ENCODE results near the gene LRRTM3. TPM values are rescaled to one million over a fixed set of nuclear protein-coding genes. Genes with fewer than 3 reads are reported as not detected.

Gene LRRTM3
- total RNA-seq, 6 experiments from 2014 or later = not detected

- intact Hi-C loops (cut with DNase I) = no loop called here
- DNase-seq (no peak), ATAC-seq (no peak)
- Histone ChIP-seq H3K4me1 (no peaks in the 10 kb centered on the region), H3K36me3 (no peaks in the 10 kb centered on the region), H3K4me3 (no peak overlapping the region), H3K27ac (no peak overlapping the region), H3K27me3 (no peaks in the 10 kb centered on the region), H3K9me3 (no peaks in the 10 kb centered on the region)
- no peak for TF ChIP-seq POLR2A (IDR thresholded peaks at IDR 0.05)
- TF ChIP-seq, protein P1, sequence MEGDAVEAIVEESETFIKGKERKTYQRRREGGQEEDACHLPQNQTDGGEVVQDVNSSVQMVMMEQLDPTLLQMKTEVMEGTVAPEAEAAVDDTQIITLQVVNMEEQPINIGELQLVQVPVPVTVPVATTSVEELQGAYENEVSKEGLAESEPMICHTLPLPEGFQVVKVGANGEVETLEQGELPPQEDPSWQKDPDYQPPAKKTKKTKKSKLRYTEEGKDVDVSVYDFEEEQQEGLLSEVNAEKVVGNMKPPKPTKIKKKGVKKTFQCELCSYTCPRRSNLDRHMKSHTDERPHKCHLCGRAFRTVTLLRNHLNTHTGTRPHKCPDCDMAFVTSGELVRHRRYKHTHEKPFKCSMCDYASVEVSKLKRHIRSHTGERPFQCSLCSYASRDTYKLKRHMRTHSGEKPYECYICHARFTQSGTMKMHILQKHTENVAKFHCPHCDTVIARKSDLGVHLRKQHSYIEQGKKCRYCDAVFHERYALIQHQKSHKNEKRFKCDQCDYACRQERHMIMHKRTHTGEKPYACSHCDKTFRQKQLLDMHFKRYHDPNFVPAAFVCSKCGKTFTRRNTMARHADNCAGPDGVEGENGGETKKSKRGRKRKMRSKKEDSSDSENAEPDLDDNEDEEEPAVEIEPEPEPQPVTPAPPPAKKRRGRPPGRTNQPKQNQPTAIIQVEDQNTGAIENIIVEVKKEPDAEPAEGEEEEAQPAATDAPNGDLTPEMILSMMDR (IDR thresholded peaks at IDR 0.05) = no peak
- 83% methylated on average over 2 of the region's 5 CpGs for WGBS (ENCODE audit: insufficient coverage, low coverage, low lambda C conversion rate, missing lambda C conversion rate)
Observed at GRCh38 chr10:66910671-66911070, 15.2 kb upstream of the LRRTM3 start.

DNA sequence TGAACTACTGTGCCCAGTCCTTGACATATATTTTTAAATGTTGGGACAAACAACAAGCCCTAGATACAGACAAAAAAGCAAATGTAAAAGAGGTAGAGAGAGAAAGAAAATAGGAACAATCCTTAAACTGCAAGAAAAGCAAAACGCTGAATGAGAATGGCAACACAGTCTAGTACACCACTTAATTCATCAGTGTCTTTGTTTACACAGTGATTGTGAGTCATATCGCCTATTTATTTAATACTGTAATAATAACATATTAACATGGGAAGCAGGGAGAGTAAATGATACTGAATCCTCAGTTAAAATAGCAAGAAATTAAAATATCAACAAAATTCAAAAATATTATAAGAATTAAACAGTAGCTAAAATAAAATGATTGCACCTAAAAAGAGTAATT lies 9.8 kb upstream of the LRRTM3 start:
- ATAC-seq (no peak), DNase-seq (no peak)
- H3K36me3 ChIP-seq = no peaks in the 10 kb centered on the region
- WGBS (ENCODE audit: insufficient coverage, low coverage, low lambda C conversion rate, missing lambda C conversion rate) = 79% methylated on average over 2 of the region's 2 CpGs
- no peak for TF ChIP-seq POLR2A (IDR thresholded peaks at IDR 0.05)
- TF ChIP-seq, protein P1 (IDR thresholded peaks at IDR 0.05) = no peak
- H3K4me3 ChIP-seq = no peak overlapping the region
- H3K27ac ChIP-seq = no peak overlapping the region
- H3K4me1 ChIP-seq = no peaks in the 10 kb centered on the region
- intact Hi-C loops (cut with DNase I) = no loop called here
- H3K27me3 ChIP-seq = no peaks in the 10 kb centered on the region
- no peaks in the 10 kb centered on the region for H3K9me3 ChIP-seq

GRCh38 chr10:66917104-66917503 lies 8.7 kb upstream of the LRRTM3 start:
- no peak for DNase-seq

DNA sequence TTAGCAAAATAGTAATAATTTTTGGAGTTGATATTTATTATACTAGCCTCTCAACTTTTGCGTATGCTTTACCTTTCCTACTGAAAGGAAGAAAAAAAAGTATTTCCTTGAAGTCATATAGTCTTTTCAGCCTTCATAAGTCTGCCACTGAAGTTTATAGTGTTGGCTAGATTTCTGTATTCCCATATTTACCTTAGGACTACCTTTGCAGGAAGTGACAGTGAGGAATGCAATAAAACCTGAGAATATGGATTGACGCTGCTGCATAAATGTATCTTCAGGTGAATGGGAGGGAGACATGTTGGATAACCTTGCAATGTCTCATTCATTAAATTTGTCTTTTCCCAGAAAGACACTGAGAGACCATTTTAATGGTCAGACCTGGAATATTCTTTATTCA lies 6.6 kb upstream of the LRRTM3 start:
- no peaks in the 10 kb centered on the region for H3K9me3 ChIP-seq
- DNase-seq (no peak), ATAC-seq (no peak)
- H3K27me3 ChIP-seq = no peaks in the 10 kb centered on the region
- no peaks in the 10 kb centered on the region for H3K4me1 ChIP-seq
- no peak overlapping the region for H3K27ac ChIP-seq
- 88% methylated on average over 2 of the region's 2 CpGs for WGBS (ENCODE audit: insufficient coverage, low coverage, low lambda C conversion rate, missing lambda C conversion rate)
- H3K36me3 ChIP-seq = no peaks in the 10 kb centered on the region
- intact Hi-C loops (cut with DNase I) = no loop called here
- TF ChIP-seq, protein P1 (IDR thresholded peaks at IDR 0.05) = no peak
- TF ChIP-seq POLR2A (IDR thresholded peaks at IDR 0.05) = no peak
- no peak overlapping the region for H3K4me3 ChIP-seq

More at GRCh38 chr10:66917104-66917503, 8.7 kb upstream of the LRRTM3 start:
- Histone ChIP-seq H3K9me3 (no peaks in the 10 kb centered on the region), H3K4me3 (no peak overlapping the region), H3K27ac (no peak overlapping the region), H3K27me3 (no peaks in the 10 kb centered on the region), H3K36me3 (no peaks in the 10 kb centered on the region), H3K4me1 (no peaks in the 10 kb centered on the region)
- ATAC-seq = no peak
- 41% methylated on average over 3 of the region's 3 CpGs for WGBS (ENCODE audit: insufficient coverage, low coverage, low lambda C conversion rate, missing lambda C conversion rate)
- intact Hi-C loops (cut with DNase I) = no loop called here
- no peak for TF ChIP-seq POLR2A (IDR thresholded peaks at IDR 0.05)
- TF ChIP-seq, protein P1 (IDR thresholded peaks at IDR 0.05) = peak in 2 of 4 donors; percentile 6 to 9
